Ovary (tissue), 3 donors: Measurements from ENCODE around the gene CADPS.

Experiments used
- EP300 ChIP-seq: sonication (generic); formaldehyde crosslinking; IDR thresholded peaks from one replicate; pipeline ENCODE4 v1.6.1; 2017; ENCODE audit warnings: antibody characterized with exemption
- POLR2A ChIP-seq: fragments of 450-650 bp; IDR thresholded peaks from one replicate; pipeline ENCODE4 v1.6.1; 2017; ENCODE audit warnings: antibody characterized with exemption, mild to moderate bottlenecking, moderate library complexity
- TF ChIP-seq, protein P1 (sequence below), 3 donors: fragments of 450-650 bp in 2 of 3; fragments of 200-600 bp in 1 of 3; IDR thresholded peaks; one replicate each; pipeline versions ENCODE4 v1.5.1 to v1.8.0; 2016 to 2022; ENCODE audit warnings: antibody characterized with exemption in 3 of 3, mild to moderate bottlenecking in 1 of 3
- donor health status: DM: no; HTN: no; CAD: no.

GRCh38 chr3:62771331-62772072 lies 103.7 kb downstream of the CADPS start:
- TF ChIP-seq, protein P1, sequence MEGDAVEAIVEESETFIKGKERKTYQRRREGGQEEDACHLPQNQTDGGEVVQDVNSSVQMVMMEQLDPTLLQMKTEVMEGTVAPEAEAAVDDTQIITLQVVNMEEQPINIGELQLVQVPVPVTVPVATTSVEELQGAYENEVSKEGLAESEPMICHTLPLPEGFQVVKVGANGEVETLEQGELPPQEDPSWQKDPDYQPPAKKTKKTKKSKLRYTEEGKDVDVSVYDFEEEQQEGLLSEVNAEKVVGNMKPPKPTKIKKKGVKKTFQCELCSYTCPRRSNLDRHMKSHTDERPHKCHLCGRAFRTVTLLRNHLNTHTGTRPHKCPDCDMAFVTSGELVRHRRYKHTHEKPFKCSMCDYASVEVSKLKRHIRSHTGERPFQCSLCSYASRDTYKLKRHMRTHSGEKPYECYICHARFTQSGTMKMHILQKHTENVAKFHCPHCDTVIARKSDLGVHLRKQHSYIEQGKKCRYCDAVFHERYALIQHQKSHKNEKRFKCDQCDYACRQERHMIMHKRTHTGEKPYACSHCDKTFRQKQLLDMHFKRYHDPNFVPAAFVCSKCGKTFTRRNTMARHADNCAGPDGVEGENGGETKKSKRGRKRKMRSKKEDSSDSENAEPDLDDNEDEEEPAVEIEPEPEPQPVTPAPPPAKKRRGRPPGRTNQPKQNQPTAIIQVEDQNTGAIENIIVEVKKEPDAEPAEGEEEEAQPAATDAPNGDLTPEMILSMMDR (IDR thresholded peaks at IDR 0.05), result no peak
- TF ChIP-seq EP300 (no peak), POLR2A (no peak)
